Body of pancreas (tissue), 4 donors: ENCODE results near the gene PTPRD. TPM values are rescaled to one million over a fixed set of nuclear protein-coding genes. Genes with fewer than 3 reads are reported as not detected.

Experiments
- ATAC-seq: fragments of 150-250 bp; one replicate; pipeline ENCODE4 v1.9.1; 2016
- DNase-seq, 4 donors: peaks; one replicate each; pipeline ENCODE4 v3.0.0-alpha.2; 2019
- H3K27ac ChIP-seq, 4 donors: fragments of 200-600 bp; sonication (generic); 1 replicate in 3 of 4; 2 replicates in 1 of 4; pipeline versions ENCODE4 v1.5.1 to v1.6.1; 2016 to 2019; ENCODE audit warnings: mild to moderate bottlenecking in 1 of 4, mixed read lengths in 1 of 4, moderate library complexity in 1 of 4
- H3K27me3 ChIP-seq, 2 donors: fragments of 200-600 bp; sonication (generic); one replicate each; pipeline ENCODE4 v1.6.0; 2016; ENCODE audit warnings: mild to moderate bottlenecking in 1 of 2
- H3K36me3 ChIP-seq, 2 donors: fragments of 200-600 bp; sonication (generic); replicated peaks in 1 of 2; 2 replicates each; pipeline ENCODE4 v1.5.1; 2016; ENCODE audit warnings: low read depth in 2 of 2; ENCODE audit not compliant: insufficient read depth in 1 of 2
- H3K4me1 ChIP-seq: fragments of 200-600 bp; sonication (generic); one replicate; pipeline ENCODE4 v1.6.0; 2016
- H3K4me3 ChIP-seq, 2 donors: fragments of 200-600 bp; sonication (generic); 1 replicate in 1 of 2; 2 replicates in 1 of 2; pipeline ENCODE4 v1.5.1; 2016 to 2019
- H3K9me3 ChIP-seq, 3 donors: fragments of 200-600 bp; sonication (generic); 1 replicate in 2 of 3; 2 replicates in 1 of 3; pipeline ENCODE4 v1.5.1; 2016
- CTCF ChIP-seq, 7 experiments: fragments of 450-650 bp in 4 of 7; fragments of 200-600 bp in 3 of 7; sonication (generic) in 3 of 7; IDR thresholded peaks; one replicate each; pipeline ENCODE4 v1.5.1; 2016 to 2019; ENCODE audit warnings: antibody characterized with exemption in 7 of 7
- POLR2A ChIP-seq, 3 donors: fragments of 450-650 bp; IDR thresholded peaks; one replicate each; pipeline ENCODE4 v1.6.1; 2016; ENCODE audit warnings: antibody characterized with exemption in 3 of 3, mild to moderate bottlenecking in 2 of 3
- WGBS, 2 donors: methylation state at CpG; one replicate each; pipeline ENCODE4 v1.1.5; 2017; 5-methylcytosine and 5-hydroxymethylcytosine counted together
- intact Hi-C: fragments of 100-400 bp; cut with DNase I; formaldehyde crosslinking; loops from one replicate; pipeline ENCODE4 v1.15.1; 2023
- total RNA-seq, 2 donors: library from RNA; depleted of rRNA; stranded (reverse); fragments of >200 nt; gene quantifications; one replicate each; pipeline ENCODE4 v1.1.0, GENCODE V29; 2016

Gene PTPRD
- total RNA-seq, 2 donors from 2014 or later = 4.3 to 4.9 TPM

DNA sequence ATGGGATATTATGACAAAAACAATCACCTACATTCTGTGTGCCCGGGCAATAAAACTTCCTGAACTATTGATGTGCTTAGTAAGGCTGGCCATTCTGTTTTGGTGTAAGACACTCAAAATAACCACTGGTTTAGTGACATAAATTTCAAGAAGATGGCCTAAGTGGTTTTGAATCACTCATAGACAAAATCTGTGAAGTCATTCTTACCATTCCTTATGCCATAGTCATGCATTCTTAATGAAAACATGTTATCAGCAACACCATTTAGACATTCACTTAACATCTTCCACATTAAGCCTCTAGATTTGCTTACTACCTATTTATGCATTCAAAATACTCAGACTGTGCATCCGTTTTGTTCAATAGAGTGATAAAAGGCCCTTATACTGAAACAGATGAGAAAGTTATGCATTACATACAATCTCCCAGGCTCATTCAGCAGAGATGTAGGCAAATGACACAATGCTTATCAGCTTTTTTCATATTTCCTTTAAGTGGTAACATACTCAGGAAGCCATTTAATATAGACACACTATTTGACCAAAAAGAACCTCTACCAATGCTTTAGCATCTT lies 1964.4 kb downstream of the PTPRD start:
- H3K9me3 ChIP-seq = no peaks in the 10 kb centered on the region
- TF ChIP-seq POLR2A (IDR thresholded peaks at IDR 0.05) (no peak), CTCF (IDR thresholded peaks at IDR 0.05) (no peak)
- intact Hi-C loops = loop anchor here (10.0 kb wide), 1 partner anchor 64 kb away; no protein-coding TSS in a partner anchor
- no peak for DNase-seq
- no peak overlapping the region for H3K4me3 ChIP-seq
- H3K36me3 ChIP-seq = no peaks in the 10 kb centered on the region
- WGBS, 2 donors = 50 to 58% methylated on average over 2 of the region's 2 CpGs
- H3K27me3 ChIP-seq = no peaks in the 10 kb centered on the region
- H3K27ac ChIP-seq = no peak overlapping the region
- ATAC-seq = no peak
- H3K4me1 ChIP-seq = no peaks in the 10 kb centered on the region

DNA sequence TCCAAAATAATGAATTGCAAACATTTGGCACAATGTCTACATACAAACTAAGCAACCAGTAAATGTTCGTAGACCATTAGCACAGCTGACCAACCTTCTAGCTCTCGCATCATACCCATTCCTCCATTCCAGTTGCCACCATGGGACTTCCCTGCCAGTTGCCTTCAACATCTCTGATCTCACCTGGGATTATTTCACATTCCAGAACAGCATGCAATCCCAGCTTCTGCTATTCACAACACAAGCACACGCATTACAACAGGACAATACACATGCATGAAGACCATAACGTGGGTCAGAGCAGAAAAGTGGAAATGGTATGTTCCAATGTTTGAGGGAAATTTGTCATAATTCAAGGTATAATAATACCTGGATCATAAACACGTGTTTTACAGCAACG lies 1965.0 kb downstream of the PTPRD start:
- Histone ChIP-seq H3K27ac (no peak overlapping the region), H3K4me3 (no peak overlapping the region), H3K4me1 (no peaks in the 10 kb centered on the region), H3K9me3 (no peaks in the 10 kb centered on the region), H3K36me3 (no peaks in the 10 kb centered on the region), H3K27me3 (no peaks in the 10 kb centered on the region)
- no peak for TF ChIP-seq CTCF (IDR thresholded peaks at IDR 0.05)
- no peak for TF ChIP-seq POLR2A (IDR thresholded peaks at IDR 0.05)
- no peak for DNase-seq
- 61 to 62% methylated on average over 6 of the region's 6 CpGs for WGBS, 2 donors
- ATAC-seq = no peak
- intact Hi-C loops = loop anchor here (10.0 kb wide), 1 partner anchor 63 kb away; no protein-coding TSS in a partner anchor

DNA sequence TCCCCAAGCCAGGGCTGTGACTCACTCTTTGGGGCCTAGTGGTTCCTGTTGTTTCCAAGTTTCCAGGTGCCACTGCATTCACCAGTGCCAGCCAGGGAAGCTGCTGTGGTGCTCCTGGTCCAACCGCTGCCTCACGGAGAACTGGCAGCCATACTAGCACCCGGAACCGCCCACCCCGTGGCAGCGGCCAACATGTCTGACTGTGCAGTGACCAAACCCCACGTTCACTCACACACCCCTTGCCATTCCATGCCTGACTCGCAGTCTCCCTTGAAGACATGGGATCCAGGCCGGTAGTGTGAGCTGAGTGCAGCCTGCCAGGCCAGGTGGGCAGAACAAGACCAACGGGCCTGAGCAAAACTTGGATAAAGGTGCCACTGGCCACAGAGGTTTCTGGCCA lies 1968.2 kb downstream of the PTPRD start:
- WGBS, 2 donors = 80 to 89% methylated on average over 3 to 10 of the region's 10 CpGs
- H3K4me3 ChIP-seq = no peak overlapping the region
- TF ChIP-seq POLR2A (IDR thresholded peaks at IDR 0.05) (no peak), CTCF (IDR thresholded peaks at IDR 0.05) (no peak)
- no peak overlapping the region for H3K27ac ChIP-seq
- no peaks in the 10 kb centered on the region for H3K9me3 ChIP-seq
- no peaks in the 10 kb centered on the region for H3K27me3 ChIP-seq
- ATAC-seq = no peak
- intact Hi-C loops = loop anchor here (10.0 kb wide), 1 partner anchor 60 kb away; no protein-coding TSS in a partner anchor
- DNase-seq = no peak
- no peaks in the 10 kb centered on the region for H3K4me1 ChIP-seq
- H3K36me3 ChIP-seq = no peaks in the 10 kb centered on the region

- Histone ChIP-seq H3K27me3 (no peaks in the 10 kb centered on the region), H3K27ac (no peak overlapping the region), H3K4me3 (no peak overlapping the region), H3K9me3 (no peaks in the 10 kb centered on the region), H3K36me3 (no peaks in the 10 kb centered on the region), H3K4me1 (no peaks in the 10 kb centered on the region)
- WGBS, 2 donors = 68 to 73% methylated on average over 3 to 5 of the region's 5 CpGs
- DNase-seq = no peak
- TF ChIP-seq CTCF (IDR thresholded peaks at IDR 0.05) (no peak), POLR2A (IDR thresholded peaks at IDR 0.05) (no peak)
- intact Hi-C loops = loop anchor here (10.0 kb wide), 1 partner anchor 59 kb away; no protein-coding TSS in a partner anchor
- ATAC-seq = no peak
Measured at GRCh38 chr9:8643896-8644295, 1968.9 kb downstream of the PTPRD start.

DNA sequence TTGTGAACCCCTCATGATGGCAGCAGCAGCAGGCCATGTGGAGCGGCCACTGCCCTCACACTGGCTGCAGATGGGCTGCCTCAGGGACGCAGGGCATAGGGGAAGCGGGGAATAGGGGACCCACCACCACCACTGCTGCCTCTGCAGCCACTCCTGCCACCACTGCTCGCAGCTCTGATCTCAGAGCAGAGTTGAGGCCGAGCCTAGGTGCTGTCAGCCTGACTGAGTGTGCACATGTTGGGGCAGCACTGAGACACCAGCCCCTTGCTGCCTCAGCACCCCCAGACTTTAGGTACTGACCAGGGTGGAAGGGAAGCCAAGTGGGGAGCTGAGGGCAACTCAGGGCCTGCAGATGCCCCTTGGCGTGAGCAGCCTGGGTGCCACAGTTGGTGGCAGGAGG lies 1969.3 kb downstream of the PTPRD start:
- Histone ChIP-seq H3K4me3 (no peak overlapping the region), H3K9me3 (no peaks in the 10 kb centered on the region), H3K27ac (no peak overlapping the region), H3K36me3 (no peaks in the 10 kb centered on the region), H3K27me3 (no peaks in the 10 kb centered on the region), H3K4me1 (no peaks in the 10 kb centered on the region)
- intact Hi-C loops = loop anchor here (10.0 kb wide), 1 partner anchor 59 kb away; no protein-coding TSS in a partner anchor
- no peak for DNase-seq
- TF ChIP-seq CTCF (IDR thresholded peaks at IDR 0.05) (no peak), POLR2A (IDR thresholded peaks at IDR 0.05) (peak in 1 of 3 donors; percentile 7)
- 89 to 90% methylated on average over 6 of the region's 6 CpGs for WGBS, 2 donors
- no peak for ATAC-seq
